ENCODE measurements around the gene FXYD4. TPM values are rescaled to one million over a fixed set of nuclear protein-coding genes. Genes with fewer than 3 reads are reported as not detected.
"Not testable (repeated sequence)": the region's sequence is repeated elsewhere in the genome, so short reads cannot be mapped to it uniquely, and the experiment has no call there.

The FXYD4 gene
- total RNA-seq, 6 experiments from 2014 or later = not detected

- no peak for DNase-seq
- no peaks in the 10 kb centered on the region for H3K9me3 Mint-ChIP-seq
- peaks cover 32% of the 10 kb centered on the region for H3K27me3 Mint-ChIP-seq (ENCODE audit: insufficient read depth)
- TF ChIP-seq, protein P1, sequence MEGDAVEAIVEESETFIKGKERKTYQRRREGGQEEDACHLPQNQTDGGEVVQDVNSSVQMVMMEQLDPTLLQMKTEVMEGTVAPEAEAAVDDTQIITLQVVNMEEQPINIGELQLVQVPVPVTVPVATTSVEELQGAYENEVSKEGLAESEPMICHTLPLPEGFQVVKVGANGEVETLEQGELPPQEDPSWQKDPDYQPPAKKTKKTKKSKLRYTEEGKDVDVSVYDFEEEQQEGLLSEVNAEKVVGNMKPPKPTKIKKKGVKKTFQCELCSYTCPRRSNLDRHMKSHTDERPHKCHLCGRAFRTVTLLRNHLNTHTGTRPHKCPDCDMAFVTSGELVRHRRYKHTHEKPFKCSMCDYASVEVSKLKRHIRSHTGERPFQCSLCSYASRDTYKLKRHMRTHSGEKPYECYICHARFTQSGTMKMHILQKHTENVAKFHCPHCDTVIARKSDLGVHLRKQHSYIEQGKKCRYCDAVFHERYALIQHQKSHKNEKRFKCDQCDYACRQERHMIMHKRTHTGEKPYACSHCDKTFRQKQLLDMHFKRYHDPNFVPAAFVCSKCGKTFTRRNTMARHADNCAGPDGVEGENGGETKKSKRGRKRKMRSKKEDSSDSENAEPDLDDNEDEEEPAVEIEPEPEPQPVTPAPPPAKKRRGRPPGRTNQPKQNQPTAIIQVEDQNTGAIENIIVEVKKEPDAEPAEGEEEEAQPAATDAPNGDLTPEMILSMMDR (IDR thresholded peaks at IDR 0.05) = no peak
- H3K4me1 Mint-ChIP-seq (ENCODE audit: low read depth) = no peaks in the 10 kb centered on the region
- H3K4me3 Mint-ChIP-seq = no peak overlapping the region
- no peaks in the 10 kb centered on the region for H3K36me3 Mint-ChIP-seq (ENCODE audit: low read depth)
- no peak overlapping the region for H3K27ac Mint-ChIP-seq
Measured at GRCh38 chr10:43327986-43328385, 43.5 kb upstream of the FXYD4 start.

DNA sequence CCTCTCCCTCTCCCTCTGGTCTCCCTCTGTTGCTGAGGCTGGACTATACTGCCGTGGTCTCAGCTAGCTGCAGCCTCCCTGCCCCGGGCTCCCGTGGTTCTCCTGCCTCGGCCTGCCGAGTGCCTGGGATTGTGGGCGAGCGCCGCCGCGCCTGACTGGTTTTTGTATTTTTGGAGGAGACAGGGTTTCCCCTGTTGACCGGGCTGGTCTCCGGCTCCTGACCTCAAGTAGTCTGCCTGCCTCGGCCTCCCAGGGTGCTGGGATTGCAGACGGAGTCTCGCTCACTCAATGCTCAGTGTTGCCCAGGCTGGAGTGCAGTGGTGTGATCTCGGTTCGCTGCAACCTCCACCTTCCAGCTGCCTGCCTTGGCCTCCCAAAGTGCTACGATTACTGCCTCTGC lies 42.6 kb upstream of the FXYD4 start:
- H3K36me3 Mint-ChIP-seq (ENCODE audit: low read depth); DNase-seq; H3K4me1 Mint-ChIP-seq (ENCODE audit: low read depth); H3K4me3 Mint-ChIP-seq; H3K27ac Mint-ChIP-seq; H3K9me3 Mint-ChIP-seq: not testable (repeated sequence)
- H3K27me3 Mint-ChIP-seq (ENCODE audit: insufficient read depth) = peaks cover 33% of the 10 kb centered on the region

DNA sequence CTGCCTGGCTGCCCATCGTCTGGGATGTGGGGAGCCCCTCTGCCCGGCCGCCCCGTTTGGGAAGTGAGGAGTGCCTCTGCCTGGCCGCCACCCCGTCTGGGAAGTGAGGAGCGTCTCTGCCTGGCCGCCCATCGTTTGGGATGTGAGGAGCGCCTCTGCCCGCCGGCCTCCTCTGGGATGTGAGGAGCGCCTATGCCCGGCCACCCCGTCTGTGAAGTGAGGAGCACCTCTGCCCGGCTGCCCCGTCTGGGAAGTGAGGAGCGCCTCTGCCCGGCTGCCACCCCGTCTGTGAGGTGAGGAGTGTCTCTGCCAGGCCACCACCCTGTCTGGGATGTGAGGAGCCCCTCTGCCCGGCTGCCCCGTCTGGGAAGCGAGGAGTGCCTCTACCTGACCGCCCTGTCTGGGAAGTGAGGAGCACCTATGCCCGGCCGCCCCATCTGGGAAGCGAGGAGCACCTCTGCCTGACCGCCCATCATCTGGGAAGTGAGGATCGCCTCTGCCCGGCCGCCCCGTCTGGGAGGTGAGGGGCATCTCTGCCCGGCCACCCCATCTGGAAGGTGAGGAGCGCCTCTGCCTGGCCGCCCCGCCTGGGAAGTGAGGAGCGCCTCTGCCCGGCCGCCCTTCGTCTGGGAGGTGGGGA lies 42.1 kb upstream of the FXYD4 start:
- peaks cover 34% of the 10 kb centered on the region for H3K27me3 Mint-ChIP-seq (ENCODE audit: insufficient read depth)
- H3K9me3 Mint-ChIP-seq; H3K4me3 Mint-ChIP-seq; DNase-seq; H3K4me1 Mint-ChIP-seq (ENCODE audit: low read depth); H3K36me3 Mint-ChIP-seq (ENCODE audit: low read depth); H3K27ac Mint-ChIP-seq: not testable (repeated sequence)

GRCh38 chr10:43330049-43330823 lies 41.2 kb upstream of the FXYD4 start:
- not testable (repeated sequence) for H3K4me3 Mint-ChIP-seq; DNase-seq; H3K36me3 Mint-ChIP-seq (ENCODE audit: low read depth); H3K9me3 Mint-ChIP-seq; H3K27ac Mint-ChIP-seq; H3K4me1 Mint-ChIP-seq (ENCODE audit: low read depth)
- peaks cover 35% of the 10 kb centered on the region for H3K27me3 Mint-ChIP-seq (ENCODE audit: insufficient read depth)

- H3K27ac Mint-ChIP-seq; H3K36me3 Mint-ChIP-seq (ENCODE audit: low read depth); DNase-seq; H3K4me3 Mint-ChIP-seq; H3K4me1 Mint-ChIP-seq (ENCODE audit: low read depth); H3K9me3 Mint-ChIP-seq: not testable (repeated sequence)
- H3K27me3 Mint-ChIP-seq (ENCODE audit: insufficient read depth) = peaks cover 33% of the 10 kb centered on the region
Measured at GRCh38 chr10:43330824-43331127, 40.7 kb upstream of the FXYD4 start.

DNA sequence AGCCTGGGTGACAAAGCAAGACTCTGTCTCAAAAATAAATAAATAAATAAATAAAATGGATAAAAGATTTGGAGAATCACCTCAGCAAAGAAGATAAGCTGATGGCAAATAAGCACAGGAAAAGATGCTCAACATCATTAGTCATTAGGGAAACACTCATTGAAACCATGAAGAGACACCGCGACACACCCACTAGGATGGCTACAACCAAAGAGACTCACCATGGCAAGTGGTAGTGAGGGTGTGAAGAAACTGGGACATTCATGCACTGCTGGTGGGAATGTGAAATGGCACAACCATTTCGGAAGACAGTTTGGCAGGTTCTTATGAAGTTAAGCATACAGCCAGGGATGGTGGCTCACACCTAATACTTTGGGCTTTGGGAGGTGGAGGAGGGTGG lies 37.8 kb upstream of the FXYD4 start:
- no peak for DNase-seq
- Mint-ChIP-seq H3K4me3 (no peak overlapping the region), H3K9me3 (no peaks in the 10 kb centered on the region), H3K27ac (no peak overlapping the region), H3K27me3 (ENCODE audit: insufficient read depth) (peaks cover 40% of the 10 kb centered on the region), H3K36me3 (ENCODE audit: low read depth) (no peaks in the 10 kb centered on the region), H3K4me1 (ENCODE audit: low read depth) (peaks cover 6% of the 10 kb centered on the region; the same call in 1 of the 2 replicates)
- TF ChIP-seq, protein P1 (IDR thresholded peaks at IDR 0.05) = no peak

GRCh38 chr10:43336061-43336460 lies 35.4 kb upstream of the FXYD4 start:
- TF ChIP-seq, protein P1 (IDR thresholded peaks at IDR 0.05) = no peak
- H3K4me3 Mint-ChIP-seq = no peak overlapping the region
- peaks cover 12% of the 10 kb centered on the region; the same call in 1 of the 2 replicates for H3K4me1 Mint-ChIP-seq (ENCODE audit: low read depth)
- H3K27ac Mint-ChIP-seq = no peak overlapping the region
- DNase-seq = no peak
- H3K36me3 Mint-ChIP-seq (ENCODE audit: low read depth) = no peaks in the 10 kb centered on the region
- no peaks in the 10 kb centered on the region for H3K9me3 Mint-ChIP-seq
- H3K27me3 Mint-ChIP-seq (ENCODE audit: insufficient read depth) = peaks cover 42% of the 10 kb centered on the region
